GM23338 (cell line): ENCODE measurements around the gene GTF2H1. TPM values are rescaled to one million over a fixed set of nuclear protein-coding genes. Genes with fewer than 3 reads are reported as not detected.

ENCODE experiments used
- ATAC-seq: fragments of 200-7000 bp; cut with Tn5 transposase; 3 replicates; pipeline ENCODE4 v1.9.1; 2020
- DNase-seq: peaks from one replicate; pipeline ENCODE4 v3.0.0-alpha.2; 2015; ENCODE audit warnings: low spot score
- H2AFZ ChIP-seq: fragments of 200-600 bp; sonication (generic); 2 replicates; pipeline ENCODE4 v1.8.0; 2016; ENCODE audit warnings: antibody characterized with exemption, mild to moderate bottlenecking, moderate library complexity
- H3F3A ChIP-seq: fragments of 200-600 bp; sonication (generic); replicated peaks from 2 replicates; pipeline ENCODE4 v1.8.0; 2017; ENCODE audit warnings: antibody characterized with exemption, mixed run types, low read depth
- H3K27ac ChIP-seq: fragments of 200-600 bp; sonication (generic); 2 replicates; pipeline ENCODE4 v1.6.1; 2016; ENCODE audit warnings: low read depth
- H3K27me3 ChIP-seq: fragments of 200-600 bp; sonication (generic); 2 replicates; pipeline ENCODE4 v1.8.0; 2016; ENCODE audit warnings: mild to moderate bottlenecking, mixed run types, moderate library complexity; ENCODE audit not compliant: insufficient read depth
- H3K36me3 ChIP-seq: fragments of 200-600 bp; sonication (generic); 2 replicates; pipeline ENCODE4 v1.8.0; 2016; ENCODE audit warnings: mild to moderate bottlenecking; ENCODE audit not compliant: insufficient read depth
- H3K4me1 ChIP-seq: fragments of 200-600 bp; sonication (generic); 2 replicates; pipeline ENCODE4 v1.8.0; 2016; ENCODE audit warnings: mild to moderate bottlenecking, moderate library complexity; ENCODE audit not compliant: insufficient read depth
- H3K4me2 ChIP-seq: fragments of 200-600 bp; sonication (generic); 2 replicates; pipeline ENCODE4 v1.7.1; 2017; ENCODE audit warnings: mixed run types
- H3K4me3 ChIP-seq: fragments of 200-600 bp; sonication (generic); 2 replicates; pipeline ENCODE4 v1.6.1; 2016; ENCODE audit warnings: mixed run types
- H3K79me2 ChIP-seq: fragments of 200-600 bp; sonication (generic); replicated peaks from 2 replicates; pipeline ENCODE4 v1.8.0; 2017; ENCODE audit warnings: mild to moderate bottlenecking; ENCODE audit not compliant: insufficient read depth
- H3K9me2 ChIP-seq: fragments of 200-600 bp; sonication (generic); 2 replicates; pipeline ENCODE4 v1.8.0; 2017; ENCODE audit not compliant: insufficient read depth
- H4K20me1 ChIP-seq: fragments of 200-600 bp; sonication (generic); replicated peaks from 2 replicates; pipeline ENCODE4 v1.8.0; 2017; ENCODE audit warnings: mild to moderate bottlenecking; ENCODE audit not compliant: insufficient read depth
- H3K27ac Mint-ChIP-seq: 2 replicates; pipeline ENCODE4 v1.8.0; 2020; ENCODE audit warnings: inconsistent platforms, mild to moderate bottlenecking, moderate library complexity, mixed read lengths
- H3K27me3 Mint-ChIP-seq: 3 replicates; pipeline ENCODE4 v1.8.0; 2022; ENCODE audit warnings: low read depth, mild to moderate bottlenecking, moderate library complexity, mixed read lengths, inconsistent platforms; ENCODE audit not compliant: insufficient read depth, poor library complexity
- H3K36me3 Mint-ChIP-seq: 3 replicates; pipeline ENCODE4 v1.8.0; 2021; ENCODE audit warnings: low read depth, mild to moderate bottlenecking, inconsistent platforms, moderate library complexity, mixed read lengths
- H3K4me1 Mint-ChIP-seq: 3 replicates; pipeline ENCODE4 v1.8.0; 2020; ENCODE audit warnings: mild to moderate bottlenecking, inconsistent platforms, mixed read lengths
- H3K4me3 Mint-ChIP-seq: 3 replicates; pipeline ENCODE4 v1.8.0; 2021; ENCODE audit warnings: moderate library complexity, mild to moderate bottlenecking, inconsistent platforms, mixed read lengths
- H3K9me3 Mint-ChIP-seq: 3 replicates; pipeline ENCODE4 v1.8.0; 2020; ENCODE audit warnings: moderate library complexity, mild to moderate bottlenecking, inconsistent platforms, mixed read lengths
- CREB1 ChIP-seq: fragments of 250-450 bp; sonication (Bioruptor Pico); IDR thresholded peaks from 2 replicates; pipeline ENCODE4 v1.5.0; 2020; ENCODE audit warnings: low read depth, mild to moderate bottlenecking, moderate library complexity
- ETS1 ChIP-seq: IDR thresholded peaks from 2 replicates; pipeline ENCODE4 v1.6.1; 2016; ENCODE audit warnings: antibody characterized with exemption
- EZH2 ChIP-seq: fragments of 200-600 bp; sonication (generic); IDR thresholded peaks from one replicate; pipeline ENCODE4 v1.8.0; 2017; ENCODE audit warnings: antibody characterized with exemption, mild to moderate bottlenecking, low read depth; ENCODE audit not compliant: unreplicated experiment
- EZH2phosphoT487 ChIP-seq: fragments of 200-600 bp; sonication (generic); IDR thresholded peaks from one replicate; pipeline ENCODE4 v1.8.1; 2018; ENCODE audit warnings: antibody characterized with exemption; ENCODE audit not compliant: unreplicated experiment
- JUNB ChIP-seq: IDR thresholded peaks from one replicate; pipeline ENCODE4 v1.6.1; 2016; ENCODE audit warnings: antibody characterized with exemption; ENCODE audit not compliant: unreplicated experiment
- NANOG ChIP-seq: IDR thresholded peaks from 2 replicates; pipeline ENCODE4 v1.6.1; 2016; ENCODE audit warnings: antibody characterized with exemption, borderline replicate concordance
- POLR2AphosphoS5 ChIP-seq: IDR thresholded peaks from 2 replicates; pipeline ENCODE4 v1.6.1; 2016; ENCODE audit warnings: antibody characterized with exemption, low read depth
- REST ChIP-seq: IDR thresholded peaks from one replicate; pipeline ENCODE4 v1.6.1; 2018; ENCODE audit warnings: antibody characterized with exemption; ENCODE audit not compliant: unreplicated experiment
- STAT1 ChIP-seq: IDR thresholded peaks from one replicate; pipeline ENCODE4 v1.6.1; 2016; ENCODE audit warnings: antibody characterized with exemption; ENCODE audit not compliant: unreplicated experiment
- ZNF114 ChIP-seq: fragments of 250-450 bp; sonication (Bioruptor Pico); IDR thresholded peaks from 2 replicates; pipeline ENCODE4 v1.5.0; 2020; ENCODE audit warnings: mild to moderate bottlenecking, moderate library complexity
- ZNF331 ChIP-seq: fragments of 250-450 bp; sonication (Bioruptor Pico); IDR thresholded peaks from 2 replicates; pipeline ENCODE4 v1.5.0; 2020; ENCODE audit warnings: low read depth, mild to moderate bottlenecking, moderate library complexity
- polyA plus RNA-seq: library from polyadenylated mRNA; unstranded; fragments of >200 nt; fragmentation: Nextera tagmentation; extraction: Ambion mirVana; gene quantifications from 2 replicates; pipeline ENCODE4 v1.2.1, GENCODE V29; 2016
- total RNA-seq: library from RNA; depleted of rRNA; stranded (reverse); fragments of >200 nt; shearing (Covaris generic); gene quantifications from 2 replicates; pipeline ENCODE4 v1.2.3, GENCODE V29; 2014
- TF ChIP-seq, protein P1 (sequence below): fragments of 250-450 bp; sonication (Bioruptor Pico); IDR thresholded peaks from 2 replicates; pipeline ENCODE4 v1.5.0; 2020; ENCODE audit warnings: mild to moderate bottlenecking, moderate library complexity
- TF ChIP-seq, protein P2 (sequence below), 2 experiments: fragments of 200-600 bp in 1 of 2; sonication (generic) in 1 of 2; conservative IDR thresholded peaks; 2 replicates each; pipeline versions ENCODE4 v1.5.1 to v1.6.1; 2016 to 2017; ENCODE audit warnings: antibody characterized with exemption in 2 of 2, low read depth in 2 of 2, mild to moderate bottlenecking in 2 of 2, moderate library complexity in 1 of 2

The GTF2H1 gene
- total and polyA plus RNA-seq, 2 experiments from 2014 or later: 16.5 to 43.6 TPM

- ATAC-seq (no peak), DNase-seq (no peak)
- Mint-ChIP-seq H3K27me3 (peaks cover 11% of the 10 kb centered on the region), H3K4me3 (no peak overlapping the region), H3K9me3 (no peaks in the 10 kb centered on the region), H3K27ac (no peak overlapping the region), H3K36me3 (no peaks in the 10 kb centered on the region), H3K4me1 (peaks cover 7% of the 10 kb centered on the region; the same call in 2 of the 3 replicates)
- H3K4me3 ChIP-seq: no peak overlapping the region
- no peak for TF ChIP-seq EZH2phosphoT487
- TF ChIP-seq ZNF114: no peak
- TF ChIP-seq, protein P1, sequence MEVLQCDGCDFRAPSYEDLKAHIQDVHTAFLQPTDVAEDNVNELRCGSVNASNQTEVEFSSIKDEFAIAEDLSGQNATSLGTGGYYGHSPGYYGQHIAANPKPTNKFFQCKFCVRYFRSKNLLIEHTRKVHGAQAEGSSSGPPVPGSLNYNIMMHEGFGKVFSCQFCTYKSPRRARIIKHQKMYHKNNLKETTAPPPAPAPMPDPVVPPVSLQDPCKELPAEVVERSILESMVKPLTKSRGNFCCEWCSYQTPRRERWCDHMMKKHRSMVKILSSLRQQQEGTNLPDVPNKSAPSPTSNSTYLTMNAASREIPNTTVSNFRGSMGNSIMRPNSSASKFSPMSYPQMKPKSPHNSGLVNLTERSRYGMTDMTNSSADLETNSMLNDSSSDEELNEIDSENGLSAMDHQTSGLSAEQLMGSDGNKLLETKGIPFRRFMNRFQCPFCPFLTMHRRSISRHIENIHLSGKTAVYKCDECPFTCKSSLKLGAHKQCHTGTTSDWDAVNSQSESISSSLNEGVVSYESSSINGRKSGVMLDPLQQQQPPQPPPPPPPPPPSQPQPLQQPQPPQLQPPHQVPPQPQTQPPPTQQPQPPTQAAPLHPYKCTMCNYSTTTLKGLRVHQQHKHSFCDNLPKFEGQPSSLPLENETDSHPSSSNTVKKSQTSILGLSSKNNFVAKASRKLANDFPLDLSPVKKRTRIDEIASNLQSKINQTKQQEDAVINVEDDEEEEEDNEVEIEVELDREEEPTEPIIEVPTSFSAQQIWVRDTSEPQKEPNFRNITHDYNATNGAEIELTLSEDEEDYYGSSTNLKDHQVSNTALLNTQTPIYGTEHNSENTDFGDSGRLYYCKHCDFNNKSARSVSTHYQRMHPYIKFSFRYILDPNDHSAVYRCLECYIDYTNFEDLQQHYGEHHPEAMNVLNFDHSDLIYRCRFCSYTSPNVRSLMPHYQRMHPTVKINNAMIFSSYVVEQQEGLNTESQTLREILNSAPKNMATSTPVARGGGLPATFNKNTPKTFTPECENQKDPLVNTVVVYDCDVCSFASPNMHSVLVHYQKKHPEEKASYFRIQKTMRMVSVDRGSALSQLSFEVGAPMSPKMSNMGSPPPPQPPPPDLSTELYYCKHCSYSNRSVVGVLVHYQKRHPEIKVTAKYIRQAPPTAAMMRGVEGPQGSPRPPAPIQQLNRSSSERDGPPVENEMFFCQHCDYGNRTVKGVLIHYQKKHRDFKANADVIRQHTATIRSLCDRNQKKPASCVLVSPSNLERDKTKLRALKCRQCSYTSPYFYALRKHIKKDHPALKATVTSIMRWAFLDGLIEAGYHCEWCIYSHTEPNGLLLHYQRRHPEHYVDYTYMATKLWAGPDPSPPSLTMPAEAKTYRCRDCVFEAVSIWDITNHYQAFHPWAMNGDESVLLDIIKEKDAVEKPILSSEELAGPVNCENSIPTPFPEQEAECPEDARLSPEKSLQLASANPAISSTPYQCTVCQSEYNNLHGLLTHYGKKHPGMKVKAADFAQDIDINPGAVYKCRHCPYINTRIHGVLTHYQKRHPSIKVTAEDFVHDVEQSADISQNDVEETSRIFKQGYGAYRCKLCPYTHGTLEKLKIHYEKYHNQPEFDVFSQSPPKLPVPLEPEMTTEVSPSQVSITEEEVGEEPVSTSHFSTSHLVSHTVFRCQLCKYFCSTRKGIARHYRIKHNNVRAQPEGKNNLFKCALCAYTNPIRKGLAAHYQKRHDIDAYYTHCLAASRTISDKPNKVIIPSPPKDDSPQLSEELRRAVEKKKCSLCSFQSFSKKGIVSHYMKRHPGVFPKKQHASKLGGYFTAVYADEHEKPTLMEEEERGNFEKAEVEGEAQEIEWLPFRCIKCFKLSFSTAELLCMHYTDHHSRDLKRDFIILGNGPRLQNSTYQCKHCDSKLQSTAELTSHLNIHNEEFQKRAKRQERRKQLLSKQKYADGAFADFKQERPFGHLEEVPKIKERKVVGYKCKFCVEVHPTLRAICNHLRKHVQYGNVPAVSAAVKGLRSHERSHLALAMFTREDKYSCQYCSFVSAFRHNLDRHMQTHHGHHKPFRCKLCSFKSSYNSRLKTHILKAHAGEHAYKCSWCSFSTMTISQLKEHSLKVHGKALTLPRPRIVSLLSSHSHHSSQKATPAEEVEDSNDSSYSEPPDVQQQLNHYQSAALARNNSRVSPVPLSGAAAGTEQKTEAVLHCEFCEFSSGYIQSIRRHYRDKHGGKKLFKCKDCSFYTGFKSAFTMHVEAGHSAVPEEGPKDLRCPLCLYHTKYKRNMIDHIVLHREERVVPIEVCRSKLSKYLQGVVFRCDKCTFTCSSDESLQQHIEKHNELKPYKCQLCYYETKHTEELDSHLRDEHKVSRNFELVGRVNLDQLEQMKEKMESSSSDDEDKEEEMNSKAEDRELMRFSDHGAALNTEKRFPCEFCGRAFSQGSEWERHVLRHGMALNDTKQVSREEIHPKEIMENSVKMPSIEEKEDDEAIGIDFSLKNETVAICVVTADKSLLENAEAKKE: no peak
- TF ChIP-seq POLR2AphosphoS5: no peak
- no peak for TF ChIP-seq REST
- no peak for TF ChIP-seq ETS1
- no peak for TF ChIP-seq NANOG
- no peak for TF ChIP-seq STAT1
- no peak for TF ChIP-seq ZNF331 (CRISPR knock-in tag)
- TF ChIP-seq, protein P2, sequence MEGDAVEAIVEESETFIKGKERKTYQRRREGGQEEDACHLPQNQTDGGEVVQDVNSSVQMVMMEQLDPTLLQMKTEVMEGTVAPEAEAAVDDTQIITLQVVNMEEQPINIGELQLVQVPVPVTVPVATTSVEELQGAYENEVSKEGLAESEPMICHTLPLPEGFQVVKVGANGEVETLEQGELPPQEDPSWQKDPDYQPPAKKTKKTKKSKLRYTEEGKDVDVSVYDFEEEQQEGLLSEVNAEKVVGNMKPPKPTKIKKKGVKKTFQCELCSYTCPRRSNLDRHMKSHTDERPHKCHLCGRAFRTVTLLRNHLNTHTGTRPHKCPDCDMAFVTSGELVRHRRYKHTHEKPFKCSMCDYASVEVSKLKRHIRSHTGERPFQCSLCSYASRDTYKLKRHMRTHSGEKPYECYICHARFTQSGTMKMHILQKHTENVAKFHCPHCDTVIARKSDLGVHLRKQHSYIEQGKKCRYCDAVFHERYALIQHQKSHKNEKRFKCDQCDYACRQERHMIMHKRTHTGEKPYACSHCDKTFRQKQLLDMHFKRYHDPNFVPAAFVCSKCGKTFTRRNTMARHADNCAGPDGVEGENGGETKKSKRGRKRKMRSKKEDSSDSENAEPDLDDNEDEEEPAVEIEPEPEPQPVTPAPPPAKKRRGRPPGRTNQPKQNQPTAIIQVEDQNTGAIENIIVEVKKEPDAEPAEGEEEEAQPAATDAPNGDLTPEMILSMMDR (conservative IDR thresholded peaks at IDR 0.05; ENCODE audit: low read depth in 2 of 2): no peak
- no peak for TF ChIP-seq CREB1 (CRISPR knock-in tag)
- no peak for TF ChIP-seq JUNB
- TF ChIP-seq EZH2: no peak
- H3K9me2 ChIP-seq: no peaks in the 10 kb centered on the region
- H3K79me2 ChIP-seq: no peaks in the 10 kb centered on the region
- no peak overlapping the region for H2AFZ ChIP-seq
- H3K36me3 ChIP-seq: no peaks in the 10 kb centered on the region
- peaks cover 21% of the 10 kb centered on the region for H3K27me3 ChIP-seq
- no peak overlapping the region for H3K27ac ChIP-seq
- H3K4me2 ChIP-seq: no peak overlapping the region
- no peaks in the 10 kb centered on the region for H3K4me1 ChIP-seq
- H3F3A ChIP-seq: no peaks in the 10 kb centered on the region
- H4K20me1 ChIP-seq: no peaks in the 10 kb centered on the region
Measured at GRCh38 chr11:18416459-18416858, 94.1 kb downstream of the GTF2H1 start.
